NCI-H187 treated with DMSO at 0.1 percent for 48 hours (cell line): Measurements from ENCODE around the gene ENPP3.

ENCODE experiments used
- DNase-seq: peaks from one replicate; lab custom pipeline; 2025; lab: John Stamatoyannopoulos, UW

Gene ENPP3

GRCh38 chr6:131642987-131643611 is 6.0 kb downstream of the ENPP3 start:
- DNase-seq = no peak

GRCh38 chr6:131643855-131644460 is 6.9 kb downstream of the ENPP3 start:
- no peak for DNase-seq

GRCh38 chr6:131644921-131645320 is 7.8 kb downstream of the ENPP3 start:
- DNase-seq = no peak

- no peak for DNase-seq
These were observed 8.7 kb downstream of the ENPP3 start for GRCh38 chr6:131645846-131646245.

GRCh38 chr6:131646249-131646670 is 9.2 kb downstream of the ENPP3 start:
- no peak for DNase-seq

GRCh38 chr6:131651782-131652181 is 14.7 kb downstream of the ENPP3 start:
- DNase-seq = no peak

GRCh38 chr6:131652472-131652871 is 15.4 kb downstream of the ENPP3 start:
- DNase-seq = no peak

GRCh38 chr6:131654326-131654725 is 17.2 kb downstream of the ENPP3 start:
- no peak for DNase-seq

GRCh38 chr6:131655387-131655786 is 18.3 kb downstream of the ENPP3 start:
- no peak for DNase-seq

GRCh38 chr6:131655951-131656350 is 18.8 kb downstream of the ENPP3 start:
- DNase-seq = no peak

- no peak for DNase-seq
These were observed 19.6 kb downstream of the ENPP3 start for GRCh38 chr6:131656667-131657066.

- DNase-seq = no peak
These were observed 20.1 kb downstream of the ENPP3 start for GRCh38 chr6:131657222-131657621.

- no peak for DNase-seq
These were observed 20.6 kb downstream of the ENPP3 start for GRCh38 chr6:131657630-131658111.

GRCh38 chr6:131658287-131658686 is 21.2 kb downstream of the ENPP3 start:
- no peak for DNase-seq

GRCh38 chr6:131660195-131660594 is 23.1 kb downstream of the ENPP3 start:
- DNase-seq = no peak

- DNase-seq = no peak
These were observed 26.6 kb downstream of the ENPP3 start for GRCh38 chr6:131663578-131664165.

- no peak for DNase-seq
These were observed 32.8 kb downstream of the ENPP3 start for GRCh38 chr6:131669891-131670290.

GRCh38 chr6:131673184-131673583 is 36.1 kb downstream of the ENPP3 start:
- DNase-seq = no peak

GRCh38 chr6:131678442-131678841 is 41.3 kb downstream of the ENPP3 start:
- DNase-seq = no peak

GRCh38 chr6:131680868-131681267 is 43.8 kb downstream of the ENPP3 start:
- no peak for DNase-seq

GRCh38 chr6:131681585-131681984 is 44.5 kb downstream of the ENPP3 start:
- DNase-seq = no peak

- DNase-seq = no peak
These were observed 45.3 kb downstream of the ENPP3 start for GRCh38 chr6:131682442-131682841.

GRCh38 chr6:131683479-131683878 is 46.4 kb downstream of the ENPP3 start:
- DNase-seq = no peak
